MCF 10A (cell line): ENCODE measurements around the gene DPP4. TPM values are rescaled to one million over a fixed set of nuclear protein-coding genes. Genes with fewer than 3 reads are reported as not detected.
A peak's percentile ranks its signal among the peaks of the same experiment; 100 is the strongest.

ENCODE experiments used
- BruUV-seq: library from RNA; stranded (reverse); fragments of 400-500 nt; replicated peaks from 2 replicates; lab custom pipeline; 2021; lab: Mats Ljungman, UMichigan
- CTCF ChIA-PET: fragments of 300-600 bp; sonication (Branson Sonifier 250); formaldehyde crosslinking; extraction: SDS; loops from one replicate; lab custom pipeline; 2021; ENCODE audit warnings: antibody characterized with exemption, inconsistent platforms; lab: Yijun Ruan, JAX
- POLR2A ChIA-PET: fragments of 300-600, 350-650 bp; sonication (Branson Sonifier 250); formaldehyde crosslinking; extraction: SDS; loops from one replicate; lab custom pipeline; 2020; ENCODE audit warnings: antibody characterized with exemption, inconsistent platforms; lab: Yijun Ruan, JAX
- DNase-seq: peaks from one replicate; pipeline ENCODE4 v3.0.0-alpha.2; 2018; ENCODE audit not compliant: unreplicated experiment
- H3K27ac Mint-ChIP-seq: one replicate; pipeline ENCODE4 v1.8.0; 2022; ENCODE audit warnings: mild to moderate bottlenecking, low read depth, mixed read lengths; ENCODE audit not compliant: unreplicated experiment
- H3K27me3 Mint-ChIP-seq: one replicate; pipeline ENCODE4 v1.8.0; 2022; ENCODE audit warnings: mixed read lengths; ENCODE audit not compliant: insufficient read depth, unreplicated experiment
- H3K36me3 Mint-ChIP-seq: one replicate; pipeline ENCODE4 v1.8.0; 2022; ENCODE audit warnings: mild to moderate bottlenecking, moderate library complexity, mixed read lengths; ENCODE audit not compliant: insufficient read depth, unreplicated experiment
- H3K4me1 Mint-ChIP-seq: one replicate; pipeline ENCODE4 v1.8.0; 2022; ENCODE audit warnings: mixed read lengths; ENCODE audit not compliant: insufficient read depth, unreplicated experiment
- H3K4me3 Mint-ChIP-seq: one replicate; pipeline ENCODE4 v1.8.0; 2022; ENCODE audit warnings: mild to moderate bottlenecking, moderate library complexity, mixed read lengths; ENCODE audit not compliant: unreplicated experiment
- H3K9me3 Mint-ChIP-seq: one replicate; pipeline ENCODE4 v1.8.0; 2022; ENCODE audit warnings: mixed read lengths; ENCODE audit not compliant: unreplicated experiment
- CTCF ChIP-seq: fragments of 200-600 bp; IDR thresholded peaks from one replicate; pipeline ENCODE4 v1.8.0; 2022; ENCODE audit warnings: antibody characterized with exemption, mild to moderate bottlenecking; ENCODE audit not compliant: unreplicated experiment
- intact Hi-C: fragments of 100-400 bp; cut with micrococcal nuclease; formaldehyde crosslinking; loops from 2 replicates; pipeline ENCODE4 v1.14.1; 2022
- total RNA-seq: library from RNA; stranded (reverse); gene quantifications from 2 replicates; pipeline ENCODE4 v1.2.3, GENCODE V29; 2022

DPP4 gene
- total RNA-seq, 1 experiment from 2014 or later = not detected

- H3K4me3 Mint-ChIP-seq = no peak overlapping the region
- ChIA-PET CTCF (interaction anchor here (0.5 to 2.4 kb wide), 18 partner anchors 8 to 291 kb away, joined by 3 to 45 read pairs (median 6); no protein-coding TSS in a partner anchor), POLR2A (interaction anchor here (0.7 to 0.8 kb wide), 2 partner anchors 15 to 105 kb away, joined by 3 to 5 read pairs; no protein-coding TSS in a partner anchor)
- intact Hi-C loops = loop anchor here (1.0 to 2.0 kb wide), 3 partner anchors 117 to 421 kb away; no protein-coding TSS in a partner anchor
- TF ChIP-seq CTCF = peak; percentile 72
- BruUV-seq = no TSS peak
- peaks cover 22% of the 10 kb centered on the region for H3K27me3 Mint-ChIP-seq
- no peaks in the 10 kb centered on the region for H3K9me3 Mint-ChIP-seq
- H3K36me3 Mint-ChIP-seq = no peaks in the 10 kb centered on the region
- DNase-seq = no peak
- no peak overlapping the region for H3K27ac Mint-ChIP-seq
- H3K4me1 Mint-ChIP-seq = no peaks in the 10 kb centered on the region
Measured at GRCh38 chr2:162007447-162008040, 66.5 kb downstream of the DPP4 start.

- BruUV-seq = no TSS peak
- no peaks in the 10 kb centered on the region for H3K36me3 Mint-ChIP-seq
- ChIA-PET CTCF (interaction anchor here (0.7 to 2.4 kb wide), 3 partner anchors 8 to 119 kb away, joined by 3 to 45 read pairs (median 3); no protein-coding TSS in a partner anchor), POLR2A (interaction anchor here (0.7 kb wide), 1 partner anchor 12 kb away, joined by 3 read pairs; no protein-coding TSS in a partner anchor)
- no peaks in the 10 kb centered on the region for H3K4me1 Mint-ChIP-seq
- H3K9me3 Mint-ChIP-seq = no peaks in the 10 kb centered on the region
- TF ChIP-seq CTCF = no peak
- no peak overlapping the region for H3K4me3 Mint-ChIP-seq
- intact Hi-C loops = loop anchor here (2.0 kb wide), 1 partner anchor 294 kb away; no protein-coding TSS in a partner anchor
- no peak for DNase-seq
- peaks cover 22% of the 10 kb centered on the region for H3K27me3 Mint-ChIP-seq
- H3K27ac Mint-ChIP-seq = no peak overlapping the region
Measured at GRCh38 chr2:162006337-162006736, 67.7 kb downstream of the DPP4 start.

- Mint-ChIP-seq H3K4me3 (no peak overlapping the region), H3K9me3 (no peaks in the 10 kb centered on the region), H3K4me1 (no peaks in the 10 kb centered on the region), H3K36me3 (no peaks in the 10 kb centered on the region), H3K27me3 (peaks cover 23% of the 10 kb centered on the region), H3K27ac (no peak overlapping the region)
- DNase-seq = no peak
- intact Hi-C loops = no loop called here
- TF ChIP-seq CTCF = no peak
- no TSS peak for BruUV-seq
- ChIA-PET POLR2A (interaction anchor here (0.7 kb wide), 1 partner anchor 253 kb away, joined by 3 read pairs; no protein-coding TSS in a partner anchor), CTCF (interaction anchor here (0.7 to 2.6 kb wide), 5 partner anchors 11 to 954 kb away, joined by 3 to 13 read pairs (median 3); no protein-coding TSS in a partner anchor)
Measured at GRCh38 chr2:162004031-162004430, 70.0 kb downstream of the DPP4 start.

GRCh38 chr2:162002623-162003235, 71.3 kb downstream of the DPP4 start:
- H3K27ac Mint-ChIP-seq = no peak overlapping the region
- H3K36me3 Mint-ChIP-seq = no peaks in the 10 kb centered on the region
- CTCF ChIA-PET = interaction anchor here (0.6 to 1.2 kb wide), 3 partner anchors 9 to 752 kb away, joined by 3 to 7 read pairs (median 4); no protein-coding TSS in a partner anchor
- no peak for DNase-seq
- no peak overlapping the region for H3K4me3 Mint-ChIP-seq
- peaks cover 36% of the 10 kb centered on the region for H3K27me3 Mint-ChIP-seq
- POLR2A ChIA-PET = no interaction called here
- intact Hi-C loops = no loop called here
- no TSS peak for BruUV-seq
- TF ChIP-seq CTCF = no peak
- no peaks in the 10 kb centered on the region for H3K4me1 Mint-ChIP-seq
- H3K9me3 Mint-ChIP-seq = no peaks in the 10 kb centered on the region
